HL-60 (cell line): Measurements from ENCODE around the gene GEN1.

Experiments used
- GABPA ChIP-seq: IDR thresholded peaks from 2 replicates; pipeline ENCODE4 v1.6.1; 2012; ENCODE audit warnings: low read depth
- POLR2AphosphoS5 ChIP-seq: IDR thresholded peaks from 2 replicates; pipeline ENCODE4 v1.6.1; 2012; ENCODE audit warnings: low read depth
- REST ChIP-seq: IDR thresholded peaks from 2 replicates; pipeline ENCODE4 v1.6.1; 2012; ENCODE audit warnings: low read depth; ENCODE audit not compliant: insufficient replicate concordance
- TF ChIP-seq, protein P1 (sequence below): IDR thresholded peaks from one replicate; pipeline ENCODE4 v1.5.1; 2011; ENCODE audit warnings: low read length, control low read depth, inconsistent platforms; ENCODE audit not compliant: insufficient read depth

GRCh38 chr2:17799301-17800120, 45.6 kb downstream of the GEN1 start:
- TF ChIP-seq POLR2AphosphoS5 (no peak), GABPA (no peak), REST (no peak)
- TF ChIP-seq, protein P1, sequence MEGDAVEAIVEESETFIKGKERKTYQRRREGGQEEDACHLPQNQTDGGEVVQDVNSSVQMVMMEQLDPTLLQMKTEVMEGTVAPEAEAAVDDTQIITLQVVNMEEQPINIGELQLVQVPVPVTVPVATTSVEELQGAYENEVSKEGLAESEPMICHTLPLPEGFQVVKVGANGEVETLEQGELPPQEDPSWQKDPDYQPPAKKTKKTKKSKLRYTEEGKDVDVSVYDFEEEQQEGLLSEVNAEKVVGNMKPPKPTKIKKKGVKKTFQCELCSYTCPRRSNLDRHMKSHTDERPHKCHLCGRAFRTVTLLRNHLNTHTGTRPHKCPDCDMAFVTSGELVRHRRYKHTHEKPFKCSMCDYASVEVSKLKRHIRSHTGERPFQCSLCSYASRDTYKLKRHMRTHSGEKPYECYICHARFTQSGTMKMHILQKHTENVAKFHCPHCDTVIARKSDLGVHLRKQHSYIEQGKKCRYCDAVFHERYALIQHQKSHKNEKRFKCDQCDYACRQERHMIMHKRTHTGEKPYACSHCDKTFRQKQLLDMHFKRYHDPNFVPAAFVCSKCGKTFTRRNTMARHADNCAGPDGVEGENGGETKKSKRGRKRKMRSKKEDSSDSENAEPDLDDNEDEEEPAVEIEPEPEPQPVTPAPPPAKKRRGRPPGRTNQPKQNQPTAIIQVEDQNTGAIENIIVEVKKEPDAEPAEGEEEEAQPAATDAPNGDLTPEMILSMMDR, result no peak
